Nephron (organoid): ENCODE measurements around the gene C1QL4.

Experiments
- H3K27ac Mint-ChIP-seq, 3 experiments: 2 replicates each; pipeline ENCODE4 v1.8.0; 2020; ENCODE audit warnings: mixed read lengths in 3 of 3, mild to moderate bottlenecking in 2 of 3, moderate library complexity in 1 of 3
- H3K27me3 Mint-ChIP-seq: 2 replicates; pipeline ENCODE4 v1.8.0; 2021; ENCODE audit warnings: low read depth, mild to moderate bottlenecking, moderate library complexity, mixed read lengths
- H3K36me3 Mint-ChIP-seq: 2 replicates; pipeline ENCODE4 v1.8.0; 2020; ENCODE audit warnings: low read depth, mixed read lengths
- H3K4me1 Mint-ChIP-seq: 2 replicates; pipeline ENCODE4 v1.8.0; 2020; ENCODE audit warnings: mixed read lengths
- H3K4me3 Mint-ChIP-seq, 3 experiments: 2 replicates each; pipeline ENCODE4 v1.8.0; 2020; ENCODE audit warnings: mild to moderate bottlenecking in 3 of 3, mixed read lengths in 3 of 3, moderate library complexity in 2 of 3
- H3K9me3 Mint-ChIP-seq: 2 replicates; pipeline ENCODE4 v1.8.0; 2020; ENCODE audit warnings: mixed read lengths
- TF ChIP-seq, protein P1 (sequence below), 3 experiments: fragments of 200-600 bp; sonication (generic); IDR thresholded peaks; one replicate each; pipeline ENCODE4 v1.5.0; 2021; ENCODE audit warnings: antibody characterized with exemption in 3 of 3; ENCODE audit not compliant: unreplicated experiment in 3 of 3

C1QL4 gene

DNA sequence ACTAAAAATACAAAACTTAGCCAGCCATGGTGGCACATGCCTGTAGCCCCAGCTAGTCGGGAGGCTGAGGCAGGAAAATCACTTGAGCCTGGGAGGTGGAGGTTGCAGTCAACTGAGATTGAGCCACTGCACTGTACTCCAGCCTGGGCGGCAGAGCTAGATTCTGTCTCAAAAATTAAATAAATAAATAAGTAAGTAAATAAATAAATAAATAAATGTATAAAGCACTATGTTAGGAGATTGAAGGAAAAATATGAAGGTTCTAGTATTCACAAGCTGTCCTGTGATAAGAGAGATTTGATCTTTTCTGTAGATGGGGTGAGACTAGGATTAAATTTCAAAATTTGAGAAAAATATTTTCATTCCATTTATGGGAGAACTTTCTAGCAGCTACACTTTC, 15.4 kb upstream of the C1QL4 start:
- no peaks in the 10 kb centered on the region for H3K36me3 Mint-ChIP-seq
- TF ChIP-seq, protein P1, sequence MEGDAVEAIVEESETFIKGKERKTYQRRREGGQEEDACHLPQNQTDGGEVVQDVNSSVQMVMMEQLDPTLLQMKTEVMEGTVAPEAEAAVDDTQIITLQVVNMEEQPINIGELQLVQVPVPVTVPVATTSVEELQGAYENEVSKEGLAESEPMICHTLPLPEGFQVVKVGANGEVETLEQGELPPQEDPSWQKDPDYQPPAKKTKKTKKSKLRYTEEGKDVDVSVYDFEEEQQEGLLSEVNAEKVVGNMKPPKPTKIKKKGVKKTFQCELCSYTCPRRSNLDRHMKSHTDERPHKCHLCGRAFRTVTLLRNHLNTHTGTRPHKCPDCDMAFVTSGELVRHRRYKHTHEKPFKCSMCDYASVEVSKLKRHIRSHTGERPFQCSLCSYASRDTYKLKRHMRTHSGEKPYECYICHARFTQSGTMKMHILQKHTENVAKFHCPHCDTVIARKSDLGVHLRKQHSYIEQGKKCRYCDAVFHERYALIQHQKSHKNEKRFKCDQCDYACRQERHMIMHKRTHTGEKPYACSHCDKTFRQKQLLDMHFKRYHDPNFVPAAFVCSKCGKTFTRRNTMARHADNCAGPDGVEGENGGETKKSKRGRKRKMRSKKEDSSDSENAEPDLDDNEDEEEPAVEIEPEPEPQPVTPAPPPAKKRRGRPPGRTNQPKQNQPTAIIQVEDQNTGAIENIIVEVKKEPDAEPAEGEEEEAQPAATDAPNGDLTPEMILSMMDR (IDR thresholded peaks at IDR 0.05; ENCODE audit: unreplicated experiment in 3 of 3): no peak
- H3K27ac Mint-ChIP-seq: no peak overlapping the region
- H3K4me3 Mint-ChIP-seq: no peak overlapping the region
- peaks cover 9% of the 10 kb centered on the region for H3K4me1 Mint-ChIP-seq
- H3K9me3 Mint-ChIP-seq: no peaks in the 10 kb centered on the region
- peaks cover 73% of the 10 kb centered on the region for H3K27me3 Mint-ChIP-seq

DNA sequence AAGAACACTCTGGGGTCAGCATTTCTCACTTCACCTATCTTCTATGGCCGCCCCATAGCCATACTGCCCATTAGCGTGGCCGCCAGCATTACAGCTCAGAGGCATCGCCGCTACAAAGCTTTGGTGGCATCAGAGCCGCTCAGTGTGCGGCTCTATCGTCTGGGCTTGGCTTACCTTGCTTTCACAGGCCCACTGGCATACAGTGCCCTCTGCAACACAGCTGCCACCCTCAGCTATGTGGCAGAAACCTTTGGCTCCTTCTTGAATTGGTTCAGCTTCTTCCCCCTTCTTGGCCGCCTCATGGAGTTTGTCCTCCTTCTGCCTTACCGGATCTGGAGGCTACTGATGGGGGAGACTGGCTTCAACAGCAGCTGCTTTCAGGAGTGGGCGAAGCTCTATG, 12.3 kb upstream of the C1QL4 start:
- Mint-ChIP-seq H3K36me3 (no peaks in the 10 kb centered on the region), H3K4me3 (peak overlapping the region; percentile 37 to 60 (median 46)), H3K9me3 (no peaks in the 10 kb centered on the region), H3K4me1 (peaks cover 29% of the 10 kb centered on the region), H3K27ac (peak overlapping the region in 1 of 3 experiments; percentile 38), H3K27me3 (peaks cover 89% of the 10 kb centered on the region)
- TF ChIP-seq, protein P1 (IDR thresholded peaks at IDR 0.05; ENCODE audit: unreplicated experiment in 3 of 3): no peak

DNA sequence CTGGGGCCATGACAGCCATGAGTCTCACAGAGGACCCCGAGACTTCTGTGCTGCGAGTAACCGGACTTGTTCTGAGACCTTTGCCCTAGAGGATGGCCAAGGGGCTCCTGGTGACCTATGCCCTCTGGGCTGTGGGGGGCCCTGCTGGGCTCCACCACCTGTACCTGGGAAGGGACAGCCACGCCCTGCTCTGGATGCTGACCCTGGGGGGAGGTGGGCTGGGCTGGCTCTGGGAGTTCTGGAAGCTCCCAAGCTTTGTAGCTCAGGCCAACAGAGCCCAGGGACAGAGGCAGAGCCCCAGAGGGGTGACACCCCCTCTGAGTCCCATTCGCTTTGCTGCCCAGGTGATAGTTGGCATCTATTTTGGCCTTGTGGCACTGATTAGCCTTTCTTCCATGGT, 11.8 kb upstream of the C1QL4 start:
- H3K36me3 Mint-ChIP-seq: no peaks in the 10 kb centered on the region
- H3K4me3 Mint-ChIP-seq: peak overlapping the region; percentile 73 to 85 (median 82)
- TF ChIP-seq, protein P1 (IDR thresholded peaks at IDR 0.05; ENCODE audit: unreplicated experiment in 3 of 3): no peak
- H3K27me3 Mint-ChIP-seq: peaks cover 93% of the 10 kb centered on the region
- H3K4me1 Mint-ChIP-seq: peaks cover 29% of the 10 kb centered on the region
- peak overlapping the region in 1 of 3 experiments; percentile 94 for H3K27ac Mint-ChIP-seq
- H3K9me3 Mint-ChIP-seq: no peaks in the 10 kb centered on the region

DNA sequence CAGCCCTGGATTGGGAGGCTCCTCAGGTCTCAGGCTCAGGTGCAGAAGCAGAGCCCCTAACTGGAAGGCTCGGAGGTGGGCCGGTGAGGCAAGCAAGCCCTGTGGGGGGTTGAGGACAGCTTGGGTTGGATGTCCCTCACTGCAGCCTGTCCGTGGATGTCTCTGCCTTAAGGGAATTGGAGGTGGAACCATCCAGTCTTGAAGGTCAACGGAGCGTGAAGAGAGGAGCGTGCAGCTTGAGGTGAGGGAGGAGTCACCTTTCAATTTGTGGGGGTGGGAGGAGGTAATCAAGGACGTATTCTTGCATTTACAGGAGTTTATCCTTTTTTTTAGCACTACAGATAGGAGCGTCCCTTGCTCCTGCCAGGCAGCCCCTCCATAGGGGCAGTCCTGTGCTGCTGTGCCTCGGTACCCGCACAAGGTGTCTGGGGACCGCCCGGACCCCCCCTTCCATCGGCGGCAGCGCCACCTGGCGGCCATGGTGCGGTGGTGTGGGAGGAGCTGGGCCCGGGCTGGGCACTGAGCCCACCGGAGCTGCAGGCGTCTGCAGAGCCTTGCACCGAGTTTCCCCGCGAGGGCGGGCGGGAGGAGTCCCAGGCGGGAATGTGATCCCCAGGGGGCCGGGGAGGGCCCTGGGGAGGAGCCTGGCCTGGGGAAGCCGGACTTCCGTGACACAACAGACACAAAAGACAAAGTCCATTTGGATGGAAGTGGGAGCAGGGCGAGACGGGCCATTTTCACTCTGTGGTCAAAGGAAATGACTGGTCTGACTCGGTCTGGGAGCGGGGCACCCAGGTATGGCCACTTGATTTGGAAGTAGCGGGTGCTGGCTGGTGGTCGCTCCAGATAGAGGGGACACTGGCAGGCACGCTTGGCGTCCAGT, 10.6 kb upstream of the C1QL4 start:
- H3K9me3 Mint-ChIP-seq: no peaks in the 10 kb centered on the region
- H3K27me3 Mint-ChIP-seq: peaks cover 93% of the 10 kb centered on the region
- peak overlapping the region; percentile 77 to 94 (median 87) for H3K27ac Mint-ChIP-seq
- peak overlapping the region; percentile 82 to 85 (median 85) for H3K4me3 Mint-ChIP-seq
- peaks cover 38% of the 10 kb centered on the region for H3K4me1 Mint-ChIP-seq
- TF ChIP-seq, protein P1 (IDR thresholded peaks at IDR 0.05; ENCODE audit: unreplicated experiment in 3 of 3): peak; percentile 97 to 98 (median 97)
- no peaks in the 10 kb centered on the region for H3K36me3 Mint-ChIP-seq

DNA sequence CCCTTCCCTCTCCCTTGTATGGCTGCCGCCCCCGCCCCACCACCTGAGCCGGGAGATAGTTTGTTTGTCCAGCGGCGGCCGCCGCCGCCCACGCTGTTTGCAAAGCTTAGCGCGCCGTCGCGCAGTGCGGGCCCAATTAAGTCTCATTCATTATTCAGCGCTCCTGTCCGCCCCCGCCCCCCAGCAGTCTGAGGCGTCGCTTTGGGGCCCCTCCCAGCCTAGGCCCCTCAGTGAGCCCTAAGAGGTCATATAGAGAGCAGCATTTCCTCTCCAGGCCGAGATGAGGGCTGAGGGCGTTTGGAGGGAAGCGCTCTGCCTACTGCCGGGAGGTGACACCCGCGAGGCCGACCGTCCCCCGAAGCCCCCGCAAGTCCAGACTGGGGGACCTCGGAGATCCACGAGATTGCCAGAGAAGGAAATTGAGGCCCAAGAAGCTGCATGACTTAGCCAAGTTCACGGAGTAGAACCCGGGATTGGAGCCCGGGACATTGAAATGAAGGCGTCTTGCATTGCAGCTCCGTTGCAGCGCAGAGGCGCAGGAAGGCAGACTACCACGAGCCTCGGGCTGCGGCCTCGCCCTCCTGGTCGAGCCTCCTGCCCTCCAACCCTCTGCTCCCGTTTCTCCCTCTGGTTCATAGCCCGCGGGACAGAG, 9.8 kb upstream of the C1QL4 start, which contains the start of gene DNAJC22:
TSS of gene DNAJC22 (plus strand) at position 230 of the 652 bp plus-strand sequence. CDS start 1,985 bp downstream, outside the sequence.
- peaks cover 97% of the 10 kb centered on the region for H3K27me3 Mint-ChIP-seq
- peaks cover 40% of the 10 kb centered on the region for H3K4me1 Mint-ChIP-seq
- TF ChIP-seq, protein P1 (IDR thresholded peaks at IDR 0.05; ENCODE audit: unreplicated experiment in 3 of 3): no peak
- H3K4me3 Mint-ChIP-seq: peak within 1 kb of the TSS; percentile 82 to 85 (median 85)
- H3K36me3 Mint-ChIP-seq: no peaks in the 10 kb centered on the region
- no peaks in the 10 kb centered on the region for H3K9me3 Mint-ChIP-seq
- H3K27ac Mint-ChIP-seq: peak within 1 kb of the TSS; percentile 65 to 94 (median 77)
